GM19035 (cell line): ENCODE results near the gene LTBP3.
"Not testable (repeated sequence)": the region's sequence is repeated elsewhere in the genome, so short reads cannot be mapped to it uniquely, and the experiment has no call there.

ENCODE experiments used
- ATAC-seq: cut with Tn5 transposase; IDR thresholded peaks from one replicate; pipeline ENCODE4 v1.9.1; 2021; ENCODE audit not compliant: unreplicated experiment

The LTBP3 gene

GRCh38 chr11:65538232-65538914, 19.8 kb downstream of the LTBP3 start:
- ATAC-seq, result no peak

- ATAC-seq, result no peak
Observed at GRCh38 chr11:65537620-65538231, 20.4 kb downstream of the LTBP3 start.

- no peak for ATAC-seq
Observed at GRCh38 chr11:65537296-65537597, 20.9 kb downstream of the LTBP3 start.

GRCh38 chr11:65536412-65537295, 21.5 kb downstream of the LTBP3 start:
- ATAC-seq, result no peak

- ATAC-seq, result no peak
Observed at GRCh38 chr11:65535102-65535501, 23.1 kb downstream of the LTBP3 start.

- ATAC-seq, result no peak
Observed at GRCh38 chr11:65532388-65533064, 25.6 kb downstream of the LTBP3 start.

- no peak for ATAC-seq
Observed at GRCh38 chr11:65530157-65530496, 28.0 kb downstream of the LTBP3 start.

- ATAC-seq, result no peak
Observed at GRCh38 chr11:65529475-65530156, 28.5 kb downstream of the LTBP3 start.

- ATAC-seq, result no peak
Observed at GRCh38 chr11:65528819-65529350, 29.3 kb downstream of the LTBP3 start.

GRCh38 chr11:65526744-65527143, 31.4 kb downstream of the LTBP3 start:
- no peak for ATAC-seq

- ATAC-seq, result no peak
Observed at GRCh38 chr11:65525546-65526480, 32.3 kb downstream of the LTBP3 start.

- peak; percentile 66 for ATAC-seq
Observed at GRCh38 chr11:65524741-65525545, 33.2 kb downstream of the LTBP3 start, which contains the start of gene SCYL1. SCYL1 (plus strand) TSS chr11:65525083; CDS start chr11:65525154, 71 bp downstream.

GRCh38 chr11:65524014-65524740, 34.0 kb downstream of the LTBP3 start:
- no peak for ATAC-seq

- ATAC-seq, result not testable (repeated sequence)
Observed at GRCh38 chr11:65523631-65523968, 34.6 kb downstream of the LTBP3 start.

- not testable (repeated sequence) for ATAC-seq
Observed at GRCh38 chr11:65522718-65523630, 35.2 kb downstream of the LTBP3 start.

GRCh38 chr11:65521777-65522521, 36.2 kb downstream of the LTBP3 start:
- ATAC-seq, result not testable (repeated sequence)
